Right lobe of liver (tissue), 4 donors: ENCODE data around the gene TMEM167B.

Experiments used
- CTCF ChIP-seq, 4 donors: fragments of 200-600 bp in 3 of 4; fragments of 450-650 bp in 1 of 4; IDR thresholded peaks; one replicate each; pipeline versions ENCODE4 v1.5.1 to v1.8.0; 2016 to 2022; ENCODE audit warnings: antibody characterized with exemption in 4 of 4, mild to moderate bottlenecking in 2 of 4
- POLR2A ChIP-seq: fragments of 450-650 bp; IDR thresholded peaks from one replicate; pipeline ENCODE4 v1.6.1; 2017; ENCODE audit warnings: antibody characterized with exemption, mild to moderate bottlenecking
- donor health status: DM: no; HTN: no; CAD: no.
- donor health status: DM: no; HTN: no; CAD: no.
- donor health status: DM: no; HTN: yes; CAD: no.

GRCh38 chr1:109094871-109095270 is 4.3 kb downstream of the TMEM167B start:
- TF ChIP-seq CTCF (IDR thresholded peaks at IDR 0.05) (no peak), POLR2A (no peak)
